GM10847 (cell line): Measurements from ENCODE around the gene NDUFB10.

Experiments used
- POLR2A ChIP-seq: IDR thresholded peaks from 2 replicates; pipeline ENCODE4 v1.6.1; 2011; ENCODE audit not compliant: insufficient read length; ENCODE audit errors: extremely low read depth

Gene NDUFB10

GRCh38 chr16:2009164-2009711 is 49.9 kb downstream of the NDUFB10 start:
- no peak for TF ChIP-seq POLR2A

- peak; percentile 91 for TF ChIP-seq POLR2A
Measured at GRCh38 chr16:2009791-2010510, 50.6 kb downstream of the NDUFB10 start, which contains the start of gene ZNF598. Gene ZNF598 (minus strand): TSS chr16:2009821.
